ENCODE data around the gene TPP1. TPM values are rescaled to one million over a fixed set of nuclear protein-coding genes. Genes with fewer than 3 reads are reported as not detected.

Gene TPP1
- total and polyA plus RNA-seq, 10 of the 15 experiments (the other 5 are each of a cell fraction or from before 2014, with no cell fraction given): 7.5 to 64.6 (median 38.3) TPM

DNA sequence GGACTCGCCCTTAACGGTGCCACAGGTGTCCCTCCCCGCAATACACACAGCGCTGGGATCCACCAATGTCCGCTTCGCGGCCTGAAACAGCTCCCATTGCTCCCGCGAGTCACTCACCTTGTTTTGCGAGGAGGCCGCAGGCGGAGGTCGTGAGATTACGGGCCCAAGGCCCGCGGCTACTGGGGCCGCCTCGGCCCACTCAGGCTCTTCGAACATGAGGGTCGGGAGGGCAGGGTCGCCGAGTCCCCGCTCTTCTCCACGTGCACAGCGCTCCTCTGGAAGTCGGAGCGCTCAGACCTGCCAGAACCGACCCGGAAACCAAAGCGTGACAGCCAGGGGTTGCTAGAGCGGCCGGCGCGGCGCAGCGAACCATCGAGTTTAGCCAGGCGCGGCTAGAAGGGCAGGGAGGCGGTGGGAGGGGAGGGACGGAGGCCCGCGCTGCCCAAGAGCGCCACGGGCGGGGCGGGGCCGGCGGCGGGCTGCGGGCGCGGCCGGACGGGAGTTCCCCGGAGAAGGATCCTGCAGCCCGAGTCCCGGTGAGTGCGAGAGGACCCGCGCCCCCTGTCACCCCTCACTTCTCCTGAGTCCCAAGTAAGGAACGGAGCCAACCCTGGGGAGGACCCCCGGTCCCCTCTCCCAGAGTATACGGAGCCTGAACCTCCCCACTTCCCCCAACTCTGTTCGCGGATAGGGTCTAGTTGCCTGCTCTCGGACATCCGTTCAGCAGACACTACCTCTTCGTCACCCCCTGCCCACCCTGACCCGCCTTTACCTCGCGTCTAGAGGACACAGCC, 15.7 kb downstream of the TPP1 start, which contains the start of the genes ILK and RRP8 (continued):
- no peak for TF ChIP-seq CHD1 (IDR thresholded peaks at IDR 0.05; ENCODE audit: low read depth, low read length)
- no peak for TF ChIP-seq YBX1 (IDR thresholded peaks at IDR 0.05)
- no peak; a peak in 1 of 4 replicates for TF ChIP-seq CEBPB (IDR thresholded peaks at IDR 0.05; ENCODE audit: borderline replicate concordance in 1 of 2, low read depth in 2 of 2, low read length in 2 of 2)
- peak; percentile 49; the same call in 1 of the 2 replicates for TF ChIP-seq SMAD5 (IDR thresholded peaks at IDR 0.05; ENCODE audit: low read depth)
- TF ChIP-seq, protein P1, sequence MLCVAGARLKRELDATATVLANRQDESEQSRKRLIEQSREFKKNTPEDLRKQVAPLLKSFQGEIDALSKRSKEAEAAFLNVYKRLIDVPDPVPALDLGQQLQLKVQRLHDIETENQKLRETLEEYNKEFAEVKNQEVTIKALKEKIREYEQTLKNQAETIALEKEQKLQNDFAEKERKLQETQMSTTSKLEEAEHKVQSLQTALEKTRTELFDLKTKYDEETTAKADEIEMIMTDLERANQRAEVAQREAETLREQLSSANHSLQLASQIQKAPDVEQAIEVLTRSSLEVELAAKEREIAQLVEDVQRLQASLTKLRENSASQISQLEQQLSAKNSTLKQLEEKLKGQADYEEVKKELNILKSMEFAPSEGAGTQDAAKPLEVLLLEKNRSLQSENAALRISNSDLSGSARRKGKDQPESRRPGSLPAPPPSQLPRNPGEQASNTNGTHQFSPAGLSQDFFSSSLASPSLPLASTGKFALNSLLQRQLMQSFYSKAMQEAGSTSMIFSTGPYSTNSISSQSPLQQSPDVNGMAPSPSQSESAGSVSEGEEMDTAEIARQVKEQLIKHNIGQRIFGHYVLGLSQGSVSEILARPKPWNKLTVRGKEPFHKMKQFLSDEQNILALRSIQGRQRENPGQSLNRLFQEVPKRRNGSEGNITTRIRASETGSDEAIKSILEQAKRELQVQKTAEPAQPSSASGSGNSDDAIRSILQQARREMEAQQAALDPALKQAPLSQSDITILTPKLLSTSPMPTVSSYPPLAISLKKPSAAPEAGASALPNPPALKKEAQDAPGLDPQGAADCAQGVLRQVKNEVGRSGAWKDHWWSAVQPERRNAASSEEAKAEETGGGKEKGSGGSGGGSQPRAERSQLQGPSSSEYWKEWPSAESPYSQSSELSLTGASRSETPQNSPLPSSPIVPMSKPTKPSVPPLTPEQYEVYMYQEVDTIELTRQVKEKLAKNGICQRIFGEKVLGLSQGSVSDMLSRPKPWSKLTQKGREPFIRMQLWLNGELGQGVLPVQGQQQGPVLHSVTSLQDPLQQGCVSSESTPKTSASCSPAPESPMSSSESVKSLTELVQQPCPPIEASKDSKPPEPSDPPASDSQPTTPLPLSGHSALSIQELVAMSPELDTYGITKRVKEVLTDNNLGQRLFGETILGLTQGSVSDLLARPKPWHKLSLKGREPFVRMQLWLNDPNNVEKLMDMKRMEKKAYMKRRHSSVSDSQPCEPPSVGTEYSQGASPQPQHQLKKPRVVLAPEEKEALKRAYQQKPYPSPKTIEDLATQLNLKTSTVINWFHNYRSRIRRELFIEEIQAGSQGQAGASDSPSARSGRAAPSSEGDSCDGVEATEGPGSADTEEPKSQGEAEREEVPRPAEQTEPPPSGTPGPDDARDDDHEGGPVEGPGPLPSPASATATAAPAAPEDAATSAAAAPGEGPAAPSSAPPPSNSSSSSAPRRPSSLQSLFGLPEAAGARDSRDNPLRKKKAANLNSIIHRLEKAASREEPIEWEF (IDR thresholded peaks at IDR 0.05; ENCODE audit: insufficient replicate concordance, low read depth, low read length): no peak
- no peak for TF ChIP-seq ZNF274 (IDR thresholded peaks at IDR 0.05; ENCODE audit: insufficient read depth, insufficient read length)
- no peak; the same call in 1 of the 2 replicates for TF ChIP-seq SPI1 (IDR thresholded peaks at IDR 0.05; ENCODE audit: borderline replicate concordance, insufficient read depth, low read depth, low read length)
- no peak for TF ChIP-seq POLR2AphosphoS2 (IDR thresholded peaks at IDR 0.05; ENCODE audit: low read depth, low read length)
- no peak for TF ChIP-seq WRNIP1 (IDR thresholded peaks at IDR 0.05; ENCODE audit: borderline replicate concordance, low read depth, low read length)
- peak; percentile 67; the same call in 1 of the 2 replicates for TF ChIP-seq NR2F1 (conservative IDR thresholded peaks at IDR 0.05)
- no peak for TF ChIP-seq MYB (IDR thresholded peaks at IDR 0.05; ENCODE audit: borderline replicate concordance, low read depth, low read length)
- peak; percentile 68 for TF ChIP-seq CREB1 (IDR thresholded peaks at IDR 0.05; ENCODE audit: low read depth)
- TF ChIP-seq GATAD2B (conservative IDR thresholded peaks at IDR 0.05; ENCODE audit: low read depth): peak; percentile 74; the same call in 1 of the 2 replicates
- TF ChIP-seq ZNF207 (IDR thresholded peaks at IDR 0.05; ENCODE audit: borderline replicate concordance): peak; percentile 46; the same call in 1 of the 2 replicates
- TF ChIP-seq, protein P2, sequence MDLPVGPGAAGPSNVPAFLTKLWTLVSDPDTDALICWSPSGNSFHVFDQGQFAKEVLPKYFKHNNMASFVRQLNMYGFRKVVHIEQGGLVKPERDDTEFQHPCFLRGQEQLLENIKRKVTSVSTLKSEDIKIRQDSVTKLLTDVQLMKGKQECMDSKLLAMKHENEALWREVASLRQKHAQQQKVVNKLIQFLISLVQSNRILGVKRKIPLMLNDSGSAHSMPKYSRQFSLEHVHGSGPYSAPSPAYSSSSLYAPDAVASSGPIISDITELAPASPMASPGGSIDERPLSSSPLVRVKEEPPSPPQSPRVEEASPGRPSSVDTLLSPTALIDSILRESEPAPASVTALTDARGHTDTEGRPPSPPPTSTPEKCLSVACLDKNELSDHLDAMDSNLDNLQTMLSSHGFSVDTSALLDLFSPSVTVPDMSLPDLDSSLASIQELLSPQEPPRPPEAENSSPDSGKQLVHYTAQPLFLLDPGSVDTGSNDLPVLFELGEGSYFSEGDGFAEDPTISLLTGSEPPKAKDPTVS (IDR thresholded peaks at IDR 0.05; ENCODE audit: low read depth, low read length): no peak
- no peak for TF ChIP-seq NFIC (IDR thresholded peaks at IDR 0.05; ENCODE audit: low read depth, low read length)
- peak in 1 of 2 experiments; percentile 53; a peak in 2 of 4 replicates for TF ChIP-seq IKZF2 (IDR thresholded peaks at IDR 0.05)
- no peak for TF ChIP-seq FOXM1 (IDR thresholded peaks at IDR 0.05; ENCODE audit: low read depth, low read length)
- no peak for TF ChIP-seq SUPT20H (IDR thresholded peaks at IDR 0.05; ENCODE audit: borderline replicate concordance, control insufficient read depth, low read depth, low read length)
- TF ChIP-seq SREBF2 (IDR thresholded peaks at IDR 0.05; ENCODE audit: low read length): no peak
- TF ChIP-seq CREM (IDR thresholded peaks at IDR 0.05; ENCODE audit: low read depth): peak; percentile 78
- TF ChIP-seq MEF2B (IDR thresholded peaks at IDR 0.05; ENCODE audit: partially characterized antibody, poor library complexity, severe bottlenecking): no peak
- TF ChIP-seq ESRRA (IDR thresholded peaks at IDR 0.05; ENCODE audit: low read length): 0 out of 2 replicates have a peak, but pooled peaks have one; percentile 16
- no peak for TF ChIP-seq HDGF (IDR thresholded peaks at IDR 0.05)
- TF ChIP-seq KLF5 (IDR thresholded peaks at IDR 0.05; ENCODE audit: partially characterized antibody): no peak

Measured in GM12878 (cell line).